BLaER1 treated with 17β-estradiol and CSF1 and Interleukin-3, amounts not matched to agents 10 nM and 100 nM (cell line): ENCODE data around the gene LGI4.

Source experiments
- H3K27ac ChIP-seq, 11 experiments: shearing (Covaris generic); formaldehyde crosslinking; 2 replicates each; pipeline ENCODE4 v1.8.1; 2022
- H3K27me3 ChIP-seq, 11 experiments: shearing (Covaris generic); formaldehyde crosslinking; 2 replicates each; pipeline ENCODE4 v1.8.1; 2022
- H3K36me3 ChIP-seq, 11 experiments: shearing (Covaris generic); formaldehyde crosslinking; 2 replicates each; pipeline ENCODE4 v1.8.1; 2022
- H3K4me1 ChIP-seq, 10 experiments: shearing (Covaris generic); formaldehyde crosslinking; 2 replicates each; pipeline ENCODE4 v1.8.1; 2022
- H3K4me2 ChIP-seq, 11 experiments: shearing (Covaris generic); formaldehyde crosslinking; 2 replicates each; pipeline ENCODE4 v1.8.1; 2022
- H3K4me3 ChIP-seq, 10 experiments: shearing (Covaris generic); formaldehyde crosslinking; 2 replicates each; pipeline ENCODE4 v1.8.1; 2022
- H3K9ac ChIP-seq, 11 experiments: shearing (Covaris generic); formaldehyde crosslinking; 2 replicates each; pipeline ENCODE4 v1.8.1; 2022
- H3K9me3 ChIP-seq, 11 experiments: shearing (Covaris generic); formaldehyde crosslinking; replicated peaks in 1 of 11; 2 replicates each; pipeline ENCODE4 v1.8.1; 2022
- H4K20me1 ChIP-seq, 11 experiments: shearing (Covaris generic); formaldehyde crosslinking; 2 replicates each; pipeline ENCODE4 v1.8.1; 2022
- Cebpa-rat ChIP-seq, 11 experiments: shearing (Covaris generic); IDR thresholded peaks; 2 replicates each; pipeline ENCODE4 v1.8.1; 2022

Gene LGI4

DNA sequence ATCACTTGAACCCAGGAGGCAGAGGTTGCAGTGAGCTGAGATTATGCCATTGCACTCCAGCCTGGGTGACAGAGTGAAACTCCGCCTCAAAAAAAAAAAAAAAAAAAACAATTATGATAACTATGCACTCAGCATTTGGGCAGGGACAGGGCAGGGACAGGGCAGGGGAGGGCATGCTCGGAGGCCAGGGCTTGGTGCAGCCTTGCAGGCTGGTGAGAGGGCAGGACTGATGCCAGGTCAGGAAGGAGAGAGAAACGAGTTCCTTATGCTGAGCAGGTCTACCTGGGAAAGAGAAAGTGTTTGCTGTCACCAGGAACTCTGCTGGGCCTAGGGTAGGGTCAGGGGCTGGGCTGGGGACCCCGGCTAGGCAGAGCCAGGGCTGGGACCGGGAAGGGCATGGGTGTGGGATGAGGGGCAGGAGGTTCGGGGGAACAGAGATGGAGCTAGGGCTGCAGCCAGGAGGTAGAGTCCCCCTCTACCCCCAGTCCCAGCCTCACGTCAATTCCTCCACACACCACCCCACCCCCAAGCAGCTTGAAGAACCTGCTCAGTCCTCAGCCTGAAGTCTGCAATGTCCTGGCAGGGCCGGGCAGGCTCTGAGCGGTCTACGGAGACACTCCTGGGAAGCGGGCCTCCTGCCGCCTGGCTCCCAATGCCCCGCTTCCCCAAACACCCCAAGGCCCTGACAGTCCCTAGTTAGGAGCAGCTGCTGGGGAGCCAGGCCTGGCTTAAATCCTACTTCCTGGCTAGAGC, 16.4 kb downstream of the LGI4 start:
- Histone ChIP-seq H3K36me3 (no peaks in the 10 kb centered on the region), H3K9me3 (no peaks in the 10 kb centered on the region), H3K4me2 (peak overlapping the region; percentile 19 to 79 (median 61); a peak in 16 of 22 replicates), H3K4me3 (no peak overlapping the region), H3K4me1 (peaks cover 50 to 71% (median 63%) of the 10 kb centered on the region in 10 experiments), H3K9ac (no peak overlapping the region), H3K27ac (peak overlapping the region in 2 of 11 experiments; percentile 14 to 48; a peak in 4 of 22 replicates), H4K20me1 (no peaks in the 10 kb centered on the region), H3K27me3 (no peaks in the 10 kb centered on the region)
- TF ChIP-seq Cebpa-rat (IDR thresholded peaks at IDR 0.05) = no peak

GRCh38 chr19:35117799-35118198, 17.1 kb downstream of the LGI4 start:
- no peaks in the 10 kb centered on the region for H3K27me3 ChIP-seq
- H3K9ac ChIP-seq = no peak overlapping the region
- TF ChIP-seq Cebpa-rat (IDR thresholded peaks at IDR 0.05) = no peak
- no peak overlapping the region for H3K4me3 ChIP-seq
- no peak overlapping the region for H3K27ac ChIP-seq
- H3K4me1 ChIP-seq = peaks cover 44 to 65% (median 57%) of the 10 kb centered on the region in 10 experiments
- no peaks in the 10 kb centered on the region for H4K20me1 ChIP-seq
- H3K36me3 ChIP-seq = no peaks in the 10 kb centered on the region
- no peaks in the 10 kb centered on the region for H3K9me3 ChIP-seq
- no peak overlapping the region for H3K4me2 ChIP-seq

- H3K27ac ChIP-seq = no peak overlapping the region
- no peak overlapping the region for H3K9ac ChIP-seq
- H3K36me3 ChIP-seq = no peaks in the 10 kb centered on the region
- peaks cover 40 to 61% (median 53%) of the 10 kb centered on the region in 10 experiments for H3K4me1 ChIP-seq
- H3K27me3 ChIP-seq = no peaks in the 10 kb centered on the region
- peak overlapping the region in 6 of 11 experiments; percentile 3 to 26 (median 12); a peak in 1 of 22 replicates for H3K4me2 ChIP-seq
- TF ChIP-seq Cebpa-rat (IDR thresholded peaks at IDR 0.05) = no peak
- H3K4me3 ChIP-seq = no peak overlapping the region
- H3K9me3 ChIP-seq = no peaks in the 10 kb centered on the region
- H4K20me1 ChIP-seq = no peaks in the 10 kb centered on the region
These were observed 17.7 kb downstream of the LGI4 start for GRCh38 chr19:35117116-35117515.

GRCh38 chr19:35116072-35116801, 18.6 kb downstream of the LGI4 start:
- no peak overlapping the region for H3K9ac ChIP-seq
- H3K27me3 ChIP-seq = no peaks in the 10 kb centered on the region
- no peak overlapping the region for H3K27ac ChIP-seq
- TF ChIP-seq Cebpa-rat (IDR thresholded peaks at IDR 0.05) = no peak
- H3K36me3 ChIP-seq = no peaks in the 10 kb centered on the region
- H4K20me1 ChIP-seq = no peaks in the 10 kb centered on the region
- peaks cover 31 to 53% (median 45%) of the 10 kb centered on the region in 10 experiments for H3K4me1 ChIP-seq
- no peaks in the 10 kb centered on the region for H3K9me3 ChIP-seq
- H3K4me2 ChIP-seq = no peak overlapping the region
- no peak overlapping the region for H3K4me3 ChIP-seq

- H3K4me2 ChIP-seq = peak within 1 kb of the TSS; percentile 43 to 90 (median 70)
- H3K9ac ChIP-seq = peak within 1 kb of the TSS in 6 of 11 experiments; percentile 13 to 47 (median 26); a peak in 4 of 22 replicates
- H3K4me1 ChIP-seq = peaks cover 22 to 44% (median 37%) of the 10 kb centered on the region in 10 experiments
These were observed 19.5 kb downstream of the LGI4 start, which contains the start of gene FXYD3 for GRCh38 chr19:35115177-35115951. TSS of gene FXYD3 (plus strand) at chr19:35115823. CDS start at chr19:35119377, 3,554 bp downstream.

DNA sequence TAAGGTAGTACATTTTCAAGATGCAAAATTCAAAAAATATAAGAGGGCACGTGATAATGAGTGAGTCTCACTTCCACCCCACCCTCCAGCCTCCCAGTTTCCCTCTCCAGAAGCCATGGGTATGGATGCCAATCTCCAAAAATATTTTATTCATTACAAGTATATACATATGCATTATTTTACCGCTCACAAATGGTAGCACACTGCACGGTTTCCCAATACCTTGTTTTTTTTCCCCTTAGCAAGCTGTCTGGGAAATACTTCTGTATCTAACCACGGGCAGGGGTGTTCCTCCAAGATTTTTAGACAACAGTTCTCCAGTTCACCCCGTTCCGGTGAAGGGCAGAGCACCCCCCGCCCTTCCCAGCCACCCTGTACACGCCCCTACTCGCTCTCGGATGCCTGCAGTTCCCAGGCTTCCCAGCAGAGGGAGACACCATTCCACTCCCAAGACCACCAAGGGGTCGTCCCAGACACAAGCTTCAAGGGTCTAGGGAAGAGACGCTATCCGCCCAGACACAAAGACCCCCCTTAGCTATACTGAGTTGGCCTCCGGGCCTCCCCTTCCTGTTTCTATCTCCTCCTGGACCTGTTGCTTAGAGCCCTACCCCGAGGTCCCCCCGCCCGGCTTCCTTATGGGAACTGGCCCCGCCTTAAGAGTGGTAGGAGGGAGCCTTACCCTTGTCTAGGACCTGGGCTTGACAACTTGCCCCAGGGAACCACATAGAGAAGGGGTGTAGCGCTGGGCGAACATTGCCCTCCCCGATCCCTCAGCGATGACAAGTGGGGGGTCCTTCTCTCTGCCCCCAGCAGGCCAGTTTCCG, 20.3 kb downstream of the LGI4 start:
- peak overlapping the region; percentile 43 to 90 (median 70) for H3K4me2 ChIP-seq
- H4K20me1 ChIP-seq = no peaks in the 10 kb centered on the region
- peak overlapping the region in 7 of 11 experiments; percentile 5 to 47 (median 24); a peak in 4 of 22 replicates for H3K9ac ChIP-seq
- peak overlapping the region in 4 of 10 experiments; percentile 14 to 51 (median 28); a peak in 5 of 20 replicates for H3K4me3 ChIP-seq
- H3K27me3 ChIP-seq = no peaks in the 10 kb centered on the region
- H3K36me3 ChIP-seq = no peaks in the 10 kb centered on the region
- no peak overlapping the region for H3K27ac ChIP-seq
- peaks cover 14 to 39% (median 30%) of the 10 kb centered on the region in 10 experiments for H3K4me1 ChIP-seq
- no peak for TF ChIP-seq Cebpa-rat (IDR thresholded peaks at IDR 0.05)
- H3K9me3 ChIP-seq = no peaks in the 10 kb centered on the region

More at GRCh38 chr19:35115177-35115951, 19.5 kb downstream of the LGI4 start, which contains the start of gene FXYD3:
- H3K4me3 ChIP-seq = peak within 1 kb of the TSS in 4 of 10 experiments; percentile 14 to 51 (median 28); a peak in 5 of 20 replicates
- TF ChIP-seq Cebpa-rat (IDR thresholded peaks at IDR 0.05) = no peak
- no peaks in the 10 kb centered on the region for H3K36me3 ChIP-seq
- H4K20me1 ChIP-seq = no peaks in the 10 kb centered on the region
- H3K27ac ChIP-seq = no peak within 1 kb of the TSS
- H3K27me3 ChIP-seq = no peaks in the 10 kb centered on the region
- no peaks in the 10 kb centered on the region for H3K9me3 ChIP-seq

DNA sequence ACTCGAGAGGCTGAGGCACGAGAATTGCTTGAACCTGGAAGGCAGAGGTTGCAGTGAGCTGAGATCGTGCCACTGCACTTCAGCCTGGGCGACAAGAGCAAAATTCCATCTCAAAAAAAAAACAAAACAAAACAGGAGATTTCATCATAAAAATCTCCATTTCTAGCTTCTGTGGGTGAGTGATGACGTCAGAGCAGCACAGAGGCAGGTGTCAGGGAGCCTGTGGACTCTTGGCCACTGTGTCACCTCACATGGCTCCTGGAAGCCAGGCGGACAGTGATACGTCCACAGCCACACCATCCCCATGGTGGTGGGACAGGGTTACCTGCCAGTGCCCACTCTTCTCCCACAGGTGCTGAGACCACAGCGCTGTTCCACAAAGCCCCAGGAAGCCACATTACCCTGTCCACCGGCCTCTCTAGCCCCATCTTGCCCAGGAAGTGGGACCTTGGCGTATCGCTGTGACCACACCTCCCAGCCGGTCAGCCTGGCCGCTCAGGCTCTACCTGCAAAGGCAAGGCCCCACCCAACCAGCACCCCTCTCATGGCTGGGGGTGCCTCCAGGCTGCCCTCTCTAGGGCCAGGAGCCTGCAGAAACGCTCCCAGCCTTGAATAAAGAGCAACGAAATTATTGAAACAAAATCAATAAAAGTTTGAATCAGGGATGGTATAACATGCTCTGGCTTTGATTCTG, 21.7 kb downstream of the LGI4 start:
- Histone ChIP-seq H3K4me3 (no peak overlapping the region), H3K4me1 (peaks cover 3 to 27% (median 18%) of the 10 kb centered on the region in 10 experiments; a peak in 18 of 20 replicates), H4K20me1 (no peaks in the 10 kb centered on the region), H3K27me3 (no peaks in the 10 kb centered on the region), H3K36me3 (no peaks in the 10 kb centered on the region), H3K27ac (no peak overlapping the region), H3K9me3 (no peaks in the 10 kb centered on the region), H3K9ac (no peak overlapping the region), H3K4me2 (no peak overlapping the region)
- TF ChIP-seq Cebpa-rat (IDR thresholded peaks at IDR 0.05) = no peak
